HCT116 (cell line): ENCODE results near the gene RHOD. TPM values are rescaled to one million over a fixed set of nuclear protein-coding genes. Genes with fewer than 3 reads are reported as not detected.

Experiments used
- ATAC-seq: fragments of 200-7000 bp; cut with Tn5 transposase; 2 replicates; pipeline ENCODE4 v1.9.1; 2020; ENCODE audit warnings: mild to moderate bottlenecking, moderate library complexity
- BruUV-seq: library from RNA; stranded (reverse); fragments of 400-500 nt; replicated peaks from 2 replicates; lab custom pipeline; 2021; lab: Mats Ljungman, UMichigan
- CTCF ChIA-PET: fragments of 300-600 bp; sonication (Branson Sonifier 250); formaldehyde crosslinking; loops from one replicate; lab custom pipeline; 2021; ENCODE audit warnings: antibody characterized with exemption; lab: Charles Lee
- POLR2A ChIA-PET: fragments of 300-600, 350-600 bp; sonication (Branson Sonifier 250); formaldehyde crosslinking; loops from one replicate; lab custom pipeline; 2021; ENCODE audit warnings: antibody characterized with exemption; lab: Charles Lee
- RAD21 ChIA-PET, 2 experiments: fragments of 300-600 bp; sonication (Branson Sonifier 250); formaldehyde crosslinking; loops; one replicate each; lab custom pipeline; 2023; ENCODE audit warnings: low total read pairs in 2 of 2; ENCODE audit not compliant: uncharacterized antibody in 2 of 2, unreplicated experiment in 2 of 2, low non-redundant PET in 1 of 2; lab: Charles Lee
- DNase-seq: peaks from one replicate; pipeline ENCODE4 v3.0.0-alpha.2; 2010; ENCODE audit warnings: low read depth, low spot score
- H2AFZ ChIP-seq: fragments of 200-600 bp; shearing (Covaris generic), sonication (generic); 2 replicates; pipeline ENCODE4 v1.6.1; 2017; ENCODE audit warnings: low read depth, mixed run types, mixed read lengths, antibody characterized with exemption, low read length; ENCODE audit not compliant: poor library complexity, severe bottlenecking
- H3K27ac ChIP-seq: 2 replicates; pipeline ENCODE4 v1.5.1; 2012; ENCODE audit warnings: low read depth, low read length
- H3K27me3 ChIP-seq: fragments of 200-600 bp; sonication (generic); 2 replicates; pipeline ENCODE4 v1.6.1; 2016; ENCODE audit warnings: mixed run types, low read length, mixed read lengths; ENCODE audit not compliant: insufficient read depth
- H3K36me3 ChIP-seq, 2 experiments: fragments of 200-500 bp in 1 of 2; fragments of 200-600 bp in 1 of 2; sonication (Bioruptor generic) in 1 of 2; sonication (generic) in 1 of 2; 2 replicates each; pipeline versions ENCODE4 v1.5.1 to v1.6.1; 2014 to 2016; ENCODE audit warnings: low read length in 2 of 2, inconsistent platforms in 1 of 2, mixed read lengths in 1 of 2, mixed run types in 1 of 2; ENCODE audit not compliant: insufficient read depth in 2 of 2, control insufficient read depth in 1 of 2
- H3K4me1 ChIP-seq, 2 experiments: fragments of 200-600 bp in 1 of 2; sonication (generic) in 1 of 2; 2 replicates each; pipeline versions ENCODE4 v1.5.1 to v1.6.1; 2012 to 2017; ENCODE audit warnings: low read length in 2 of 2, inconsistent platforms in 1 of 2, mild to moderate bottlenecking in 1 of 2, mixed read lengths in 1 of 2, mixed run types in 1 of 2, moderate library complexity in 1 of 2; ENCODE audit not compliant: insufficient read depth in 2 of 2, control insufficient read depth in 1 of 2
- H3K4me2 ChIP-seq: fragments of 200-600 bp; sonication (generic); 2 replicates; pipeline ENCODE4 v1.6.1; 2017; ENCODE audit warnings: mixed run types, low read length, mixed read lengths
- H3K4me3 ChIP-seq, 2 experiments: fragments of 200-600 bp in 1 of 2; sonication (generic) in 1 of 2; replicated peaks in 1 of 2; 2 replicates each; pipeline ENCODE4 v1.5.1; 2011 to 2016; ENCODE audit warnings: low read length in 2 of 2, control low read depth in 1 of 2, low read depth in 1 of 2, mild to moderate bottlenecking in 1 of 2, mixed read lengths in 1 of 2, mixed run types in 1 of 2
- H3K79me2 ChIP-seq: fragments of 200-600 bp; sonication (generic); 2 replicates; pipeline ENCODE4 v1.6.1; 2017; ENCODE audit warnings: mild to moderate bottlenecking, mixed run types, low read length, moderate library complexity, mixed read lengths; ENCODE audit not compliant: insufficient read depth
- H3K9ac ChIP-seq: fragments of 200-600 bp; sonication (generic); 2 replicates; pipeline ENCODE4 v1.6.1; 2016; ENCODE audit warnings: low read length, mixed read lengths
- H3K9me2 ChIP-seq: fragments of 200-600 bp; sonication (generic), shearing (Covaris generic); 2 replicates; pipeline ENCODE4 v1.6.1; 2017; ENCODE audit warnings: mixed run types, mild to moderate bottlenecking, moderate library complexity; ENCODE audit not compliant: insufficient read depth
- H3K9me3 ChIP-seq, 2 experiments: fragments of 200-500 bp in 1 of 2; fragments of 200-600 bp in 1 of 2; sonication (Bioruptor generic) in 1 of 2; sonication (generic) in 1 of 2; 2 replicates each; pipeline ENCODE4 v1.6.1; 2014 to 2017; ENCODE audit warnings: low read length in 2 of 2, mixed read lengths in 2 of 2, inconsistent platforms in 1 of 2, low read depth in 1 of 2, mild to moderate bottlenecking in 1 of 2, mixed run types in 1 of 2, moderate library complexity in 1 of 2; ENCODE audit not compliant: control insufficient read depth in 1 of 2, insufficient read depth in 1 of 2
- H4K20me1 ChIP-seq: fragments of 200-600 bp; sonication (generic), shearing (Covaris generic); 2 replicates; pipeline ENCODE4 v1.6.1; 2017; ENCODE audit warnings: mixed run types, mild to moderate bottlenecking, moderate library complexity; ENCODE audit not compliant: insufficient read depth
- CEBPB ChIP-seq: IDR thresholded peaks from 2 replicates; pipeline ENCODE4 v1.6.1; 2012; ENCODE audit warnings: low read depth
- ELF1 ChIP-seq: IDR thresholded peaks from 2 replicates; pipeline ENCODE4 v1.6.1; 2012; ENCODE audit warnings: low read depth, borderline replicate concordance
- EZH2 ChIP-seq: fragments of 200-600 bp; sonication (generic); IDR thresholded peaks from 2 replicates; pipeline ENCODE4 v1.6.1; 2017; ENCODE audit warnings: antibody characterized with exemption, mixed run types
- EZH2phosphoT487 ChIP-seq: fragments of 200-600 bp; IDR thresholded peaks from 2 replicates; pipeline ENCODE4 v1.6.1; 2018; ENCODE audit warnings: antibody characterized with exemption, borderline replicate concordance
- FOSL1 ChIP-seq: IDR thresholded peaks from 2 replicates; pipeline ENCODE4 v1.6.1; 2012; ENCODE audit warnings: low read depth
- POLR2A ChIP-seq: IDR thresholded peaks from 2 replicates; pipeline ENCODE4 v1.7.0; 2011; ENCODE audit warnings: borderline replicate concordance; ENCODE audit not compliant: insufficient read depth, insufficient read length; ENCODE audit errors: extremely low read depth
- POLR2AphosphoS5 ChIP-seq: IDR thresholded peaks from 2 replicates; pipeline ENCODE4 v1.6.1; 2011; ENCODE audit warnings: mild to moderate bottlenecking, low read depth, low read length, moderate library complexity
- SIN3A ChIP-seq: IDR thresholded peaks from 2 replicates; pipeline ENCODE4 v1.6.1; 2012; ENCODE audit warnings: low read depth
- TCF7L2 ChIP-seq: IDR thresholded peaks from 2 replicates; pipeline ENCODE4 v1.7.0; 2011; ENCODE audit warnings: borderline replicate concordance, inconsistent platforms; ENCODE audit not compliant: insufficient read depth, insufficient read length; ENCODE audit errors: extremely low read depth
- ZNF274 ChIP-seq: fragments of 200-500 bp; sonication (Bioruptor generic); IDR thresholded peaks from 2 replicates; pipeline ENCODE4 v1.6.1; 2014; ENCODE audit warnings: mild to moderate bottlenecking, low read depth, low read length, inconsistent platforms
- intact Hi-C: fragments of 100-400 bp; cut with micrococcal nuclease; formaldehyde crosslinking; loops from 2 replicates; pipeline ENCODE4 v1.10.0; 2022
- total RNA-seq: library from RNA; stranded (reverse); gene quantifications from one replicate; pipeline ENCODE4 v1.2.1, GENCODE V29; 2021; ENCODE audit not compliant: unreplicated experiment
- TF ChIP-seq, protein P1 (sequence below): IDR thresholded peaks from 2 replicates; pipeline ENCODE4 v1.6.1; 2012; ENCODE audit warnings: low read depth
- TF ChIP-seq, protein P2 (sequence below), 3 experiments: fragments of 200-600 bp in 1 of 3; sonication (generic) in 1 of 3; IDR thresholded peaks in 2 of 3; conservative IDR thresholded peaks in 1 of 3; 2 replicates each; pipeline ENCODE4 v1.5.1; 2012 to 2017; ENCODE audit warnings: low read depth in 2 of 3, low read length in 2 of 3, antibody characterized with exemption in 1 of 3, borderline replicate concordance in 1 of 3, control low read depth in 1 of 3, mild to moderate bottlenecking in 1 of 3, mixed read lengths in 1 of 3, mixed run types in 1 of 3, moderate library complexity in 1 of 3; ENCODE audit not compliant: insufficient read depth in 1 of 3

Gene RHOD
- total RNA-seq, 1 experiment from 2014 or later: 42.0 TPM

DNA sequence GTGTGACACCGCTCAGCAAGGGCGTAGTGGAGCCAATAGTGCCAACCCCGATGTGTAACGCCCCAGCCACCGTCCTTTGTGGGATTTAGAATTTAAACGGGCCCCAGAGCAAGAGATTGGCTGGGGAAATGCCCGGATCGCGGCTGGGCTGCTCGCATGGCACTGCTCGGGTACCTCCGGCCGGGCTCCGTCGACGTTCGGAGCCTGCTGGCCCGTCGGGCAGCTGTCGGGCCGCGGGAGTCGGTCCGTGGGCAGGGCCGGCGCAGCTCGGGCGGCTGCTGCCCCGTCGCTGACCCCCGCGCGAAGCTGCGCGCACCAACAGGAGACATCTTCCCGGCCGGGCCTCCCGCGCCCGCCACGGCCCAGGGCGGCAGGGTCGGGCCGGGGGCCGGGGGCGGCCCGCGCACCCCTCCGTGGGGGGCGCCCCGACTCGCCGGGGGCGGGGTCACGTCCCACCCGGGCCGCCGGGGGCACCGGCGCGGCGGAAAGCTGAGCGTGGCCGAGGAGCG lies 61.1 kb downstream of the RHOD start:
- H3K27ac ChIP-seq: no peak overlapping the region; the same call in 1 of the 2 replicates
- no peaks in the 10 kb centered on the region for H3K27me3 ChIP-seq
- ChIA-PET CTCF (no interaction called here), POLR2A (no interaction called here), RAD21 (no interaction called here)
- no peaks in the 10 kb centered on the region for H3K9me3 ChIP-seq
- H4K20me1 ChIP-seq: no peaks in the 10 kb centered on the region
- H3K9ac ChIP-seq: no peak overlapping the region
- H2AFZ ChIP-seq: no peak overlapping the region
- no peak overlapping the region for H3K4me3 ChIP-seq
- DNase-seq (no peak), ATAC-seq (no peak)
- no peaks in the 10 kb centered on the region for H3K9me2 ChIP-seq
- H3K4me2 ChIP-seq: no peak overlapping the region
- peaks cover 0 to 7% of the 10 kb centered on the region in 2 experiments; a peak in 2 of 4 replicates for H3K36me3 ChIP-seq
- TF ChIP-seq EZH2phosphoT487 (no peak), SIN3A (no peak), POLR2A (no peak), CEBPB (no peak), FOSL1 (no peak), POLR2AphosphoS5 (no peak), ZNF274 (no peak), ELF1 (no peak), TCF7L2 (no peak), EZH2 (no peak)
- TF ChIP-seq, protein P1, sequence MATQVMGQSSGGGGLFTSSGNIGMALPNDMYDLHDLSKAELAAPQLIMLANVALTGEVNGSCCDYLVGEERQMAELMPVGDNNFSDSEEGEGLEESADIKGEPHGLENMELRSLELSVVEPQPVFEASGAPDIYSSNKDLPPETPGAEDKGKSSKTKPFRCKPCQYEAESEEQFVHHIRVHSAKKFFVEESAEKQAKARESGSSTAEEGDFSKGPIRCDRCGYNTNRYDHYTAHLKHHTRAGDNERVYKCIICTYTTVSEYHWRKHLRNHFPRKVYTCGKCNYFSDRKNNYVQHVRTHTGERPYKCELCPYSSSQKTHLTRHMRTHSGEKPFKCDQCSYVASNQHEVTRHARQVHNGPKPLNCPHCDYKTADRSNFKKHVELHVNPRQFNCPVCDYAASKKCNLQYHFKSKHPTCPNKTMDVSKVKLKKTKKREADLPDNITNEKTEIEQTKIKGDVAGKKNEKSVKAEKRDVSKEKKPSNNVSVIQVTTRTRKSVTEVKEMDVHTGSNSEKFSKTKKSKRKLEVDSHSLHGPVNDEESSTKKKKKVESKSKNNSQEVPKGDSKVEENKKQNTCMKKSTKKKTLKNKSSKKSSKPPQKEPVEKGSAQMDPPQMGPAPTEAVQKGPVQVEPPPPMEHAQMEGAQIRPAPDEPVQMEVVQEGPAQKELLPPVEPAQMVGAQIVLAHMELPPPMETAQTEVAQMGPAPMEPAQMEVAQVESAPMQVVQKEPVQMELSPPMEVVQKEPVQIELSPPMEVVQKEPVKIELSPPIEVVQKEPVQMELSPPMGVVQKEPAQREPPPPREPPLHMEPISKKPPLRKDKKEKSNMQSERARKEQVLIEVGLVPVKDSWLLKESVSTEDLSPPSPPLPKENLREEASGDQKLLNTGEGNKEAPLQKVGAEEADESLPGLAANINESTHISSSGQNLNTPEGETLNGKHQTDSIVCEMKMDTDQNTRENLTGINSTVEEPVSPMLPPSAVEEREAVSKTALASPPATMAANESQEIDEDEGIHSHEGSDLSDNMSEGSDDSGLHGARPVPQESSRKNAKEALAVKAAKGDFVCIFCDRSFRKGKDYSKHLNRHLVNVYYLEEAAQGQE: no peak
- TF ChIP-seq, protein P2, sequence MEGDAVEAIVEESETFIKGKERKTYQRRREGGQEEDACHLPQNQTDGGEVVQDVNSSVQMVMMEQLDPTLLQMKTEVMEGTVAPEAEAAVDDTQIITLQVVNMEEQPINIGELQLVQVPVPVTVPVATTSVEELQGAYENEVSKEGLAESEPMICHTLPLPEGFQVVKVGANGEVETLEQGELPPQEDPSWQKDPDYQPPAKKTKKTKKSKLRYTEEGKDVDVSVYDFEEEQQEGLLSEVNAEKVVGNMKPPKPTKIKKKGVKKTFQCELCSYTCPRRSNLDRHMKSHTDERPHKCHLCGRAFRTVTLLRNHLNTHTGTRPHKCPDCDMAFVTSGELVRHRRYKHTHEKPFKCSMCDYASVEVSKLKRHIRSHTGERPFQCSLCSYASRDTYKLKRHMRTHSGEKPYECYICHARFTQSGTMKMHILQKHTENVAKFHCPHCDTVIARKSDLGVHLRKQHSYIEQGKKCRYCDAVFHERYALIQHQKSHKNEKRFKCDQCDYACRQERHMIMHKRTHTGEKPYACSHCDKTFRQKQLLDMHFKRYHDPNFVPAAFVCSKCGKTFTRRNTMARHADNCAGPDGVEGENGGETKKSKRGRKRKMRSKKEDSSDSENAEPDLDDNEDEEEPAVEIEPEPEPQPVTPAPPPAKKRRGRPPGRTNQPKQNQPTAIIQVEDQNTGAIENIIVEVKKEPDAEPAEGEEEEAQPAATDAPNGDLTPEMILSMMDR (IDR thresholded peaks at IDR 0.05 in 2 of 3, conservative IDR thresholded peaks at IDR 0.05 in 1 of 3; ENCODE audit: borderline replicate concordance in 1 of 3, insufficient read depth in 1 of 3, low read depth in 2 of 3, low read length in 2 of 3): no peak
- no TSS peak for BruUV-seq
- intact Hi-C loops: no loop called here
- H3K79me2 ChIP-seq: peaks cover 30% of the 10 kb centered on the region
- H3K4me1 ChIP-seq: peaks cover 7 to 16% of the 10 kb centered on the region in 2 experiments
